ENCODE measurements around the gene ZNF516. TPM values are rescaled to one million over a fixed set of nuclear protein-coding genes. Genes with fewer than 3 reads are reported as not detected.

Gene ZNF516
- total RNA-seq, 1 experiment from 2014 or later: 22.6 TPM

GRCh38 chr18:76494231-76495005 lies 624 bp downstream of the ZNF516 start:
- Histone ChIP-seq H2BK120ac (ENCODE audit: low read depth, low read length, poor library complexity, severe bottlenecking) (no peak overlapping the region), H2BK20ac (ENCODE audit: low read depth, low read length, poor library complexity, severe bottlenecking) (no peak overlapping the region), H3T11ph (ENCODE audit: low read length) (no peak overlapping the region), H3K23me2 (ENCODE audit: insufficient read length, low read depth, low read length, poor library complexity, severe bottlenecking) (peaks cover 37% of the 10 kb centered on the region), H4K91ac (ENCODE audit: insufficient read length, low read depth, low read length) (no peak overlapping the region), H2BK5ac (ENCODE audit: insufficient read length, low read length) (no peak overlapping the region), H3K9ac (ENCODE audit: extremely low read depth, insufficient read length, low read length) (peak overlapping the region; percentile 26), H2AFZ (ENCODE audit: low read length) (no peak overlapping the region), H4K8ac (replicated peaks; ENCODE audit: insufficient read length, low read depth, low read length) (no peak overlapping the region), H3K79me1 (ENCODE audit: insufficient read depth, low read depth, low read length, poor library complexity, severe bottlenecking) (no peaks in the 10 kb centered on the region), H2BK12ac (ENCODE audit: insufficient read length, low read depth, low read length) (no peak overlapping the region), H3K4me1 (ENCODE audit: insufficient read depth, low read length) (no peaks in the 10 kb centered on the region), H3K9me3 (ENCODE audit: control insufficient read depth, low read depth, low read length) (no peaks in the 10 kb centered on the region), H3K18ac (ENCODE audit: insufficient read length, low read depth, low read length) (peak overlapping the region; percentile 40), H3K79me2 (ENCODE audit: insufficient read depth, low read length) (no peaks in the 10 kb centered on the region), H3K4ac (ENCODE audit: low read depth, low read length) (no peak overlapping the region), H2AK5ac (ENCODE audit: insufficient read length, low read length) (no peak overlapping the region), H3K14ac (ENCODE audit: insufficient read depth, low read length) (no peak overlapping the region), H3K4me2 (ENCODE audit: insufficient read depth, insufficient read length, low read length) (peak overlapping the region; percentile 79), H3K56ac (ENCODE audit: insufficient read length, low read depth, low read length) (no peak overlapping the region), H3K23ac (ENCODE audit: insufficient read length, low read depth, low read length) (no peak overlapping the region), H4K20me1 (ENCODE audit: control insufficient read depth, insufficient read depth, insufficient read length) (no peaks in the 10 kb centered on the region), H2BK15ac (ENCODE audit: low read depth, low read length) (no peak overlapping the region), H4K5ac (ENCODE audit: insufficient read length, low read depth, low read length) (no peak overlapping the region), H3K27me3 (ENCODE audit: insufficient read depth, low read length) (peaks cover 9% of the 10 kb centered on the region), H3K27ac (ENCODE audit: insufficient read length, low read depth, low read length) (no peak overlapping the region)
- TF ChIP-seq, protein P1, sequence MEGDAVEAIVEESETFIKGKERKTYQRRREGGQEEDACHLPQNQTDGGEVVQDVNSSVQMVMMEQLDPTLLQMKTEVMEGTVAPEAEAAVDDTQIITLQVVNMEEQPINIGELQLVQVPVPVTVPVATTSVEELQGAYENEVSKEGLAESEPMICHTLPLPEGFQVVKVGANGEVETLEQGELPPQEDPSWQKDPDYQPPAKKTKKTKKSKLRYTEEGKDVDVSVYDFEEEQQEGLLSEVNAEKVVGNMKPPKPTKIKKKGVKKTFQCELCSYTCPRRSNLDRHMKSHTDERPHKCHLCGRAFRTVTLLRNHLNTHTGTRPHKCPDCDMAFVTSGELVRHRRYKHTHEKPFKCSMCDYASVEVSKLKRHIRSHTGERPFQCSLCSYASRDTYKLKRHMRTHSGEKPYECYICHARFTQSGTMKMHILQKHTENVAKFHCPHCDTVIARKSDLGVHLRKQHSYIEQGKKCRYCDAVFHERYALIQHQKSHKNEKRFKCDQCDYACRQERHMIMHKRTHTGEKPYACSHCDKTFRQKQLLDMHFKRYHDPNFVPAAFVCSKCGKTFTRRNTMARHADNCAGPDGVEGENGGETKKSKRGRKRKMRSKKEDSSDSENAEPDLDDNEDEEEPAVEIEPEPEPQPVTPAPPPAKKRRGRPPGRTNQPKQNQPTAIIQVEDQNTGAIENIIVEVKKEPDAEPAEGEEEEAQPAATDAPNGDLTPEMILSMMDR (conservative IDR thresholded peaks at IDR 0.05): no peak
- Mint-ChIP-seq H3K36me3 (ENCODE audit: insufficient read depth in 1 of 3, low read depth in 3 of 3) (no peaks in the 10 kb centered on the region), H3K27ac (peak overlapping the region in 1 of 3 experiments; percentile 65; a peak in 2 of 7 replicates), H3K27me3 (ENCODE audit: low read depth) (peaks cover 65% of the 10 kb centered on the region), H3K4me1 (peaks cover 24 to 34% of the 10 kb centered on the region in 2 experiments), H3K4me3 (peak overlapping the region; percentile 79 to 84), H3K9me3 (no peaks in the 10 kb centered on the region; a peak in 1 of 5 replicates)
- no CpG with 5 or more reads among the region's 56 CpGs for WGBS (ENCODE audit: extremely low coverage, insufficient read length, low lambda C conversion rate)
- no peak for DNase-seq

All from H9 (cell line).